GM21423 (cell line): ENCODE measurements around the gene IDH3B.
"Not testable (repeated sequence)": the region's sequence is repeated elsewhere in the genome, so short reads cannot be mapped to it uniquely, and the experiment has no call there.

ENCODE experiments used
- ATAC-seq: cut with Tn5 transposase; IDR thresholded peaks from one replicate; pipeline ENCODE4 v1.9.1; 2021; ENCODE audit warnings: mild to moderate bottlenecking, moderate library complexity; ENCODE audit not compliant: unreplicated experiment

Gene IDH3B

GRCh38 chr20:2695206-2695983, 31.4 kb upstream of the IDH3B start:
- ATAC-seq = no peak

- no peak for ATAC-seq
Measured at GRCh38 chr20:2694519-2694918, 30.5 kb upstream of the IDH3B start.

GRCh38 chr20:2694008-2694471, 30.0 kb upstream of the IDH3B start:
- ATAC-seq = no peak

GRCh38 chr20:2693286-2694007, 29.4 kb upstream of the IDH3B start:
- ATAC-seq = no peak

GRCh38 chr20:2692886-2693285, 28.9 kb upstream of the IDH3B start:
- no peak for ATAC-seq

DNA sequence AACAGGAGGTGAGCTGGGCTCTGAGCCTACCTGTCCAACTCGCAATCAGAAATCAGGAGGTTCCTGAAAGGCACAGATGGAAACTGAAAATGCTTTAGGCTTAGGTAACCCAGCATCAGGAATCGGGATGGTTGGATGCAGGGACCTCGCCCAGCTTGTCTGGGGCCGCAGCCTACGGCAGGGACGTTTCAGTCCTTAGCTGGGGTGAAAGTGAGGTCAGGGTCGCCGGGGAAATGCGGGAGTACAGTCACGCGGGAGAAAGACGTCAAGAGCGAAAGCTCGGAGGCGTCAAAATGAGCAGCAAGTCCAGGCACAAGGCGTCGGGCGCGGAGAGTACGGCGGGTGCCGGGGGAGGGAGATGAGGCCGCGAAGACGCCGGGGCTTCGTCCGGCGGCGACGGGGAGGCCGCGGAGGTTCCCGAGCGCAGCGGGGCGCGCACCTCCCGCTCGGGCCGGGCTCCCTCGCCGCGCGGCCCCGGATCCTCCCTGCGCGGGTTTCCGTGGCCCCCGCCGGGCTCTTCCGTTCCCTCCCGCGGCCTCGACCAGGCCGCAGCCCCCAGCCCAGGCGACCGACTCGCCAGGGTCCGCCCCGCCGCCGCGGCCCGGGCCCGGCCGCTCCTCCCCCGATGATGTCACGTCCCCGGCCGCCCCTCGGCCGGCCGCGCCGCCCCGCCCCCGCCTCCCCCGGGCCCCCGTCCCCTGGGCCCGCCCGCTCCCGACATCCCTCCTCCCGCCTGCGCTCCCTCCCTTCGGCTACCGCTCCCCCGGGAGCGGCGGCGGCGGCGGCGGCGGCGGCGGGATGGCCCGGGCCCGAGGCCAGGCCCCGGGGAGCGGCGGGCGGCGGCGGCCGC, 28.2 kb upstream of the IDH3B start, which contains the start of gene EBF4:
Gene EBF4, plus strand, starts transcription at position 745 of the 850 bp plus-strand sequence. CDS start 866 bp downstream, outside the sequence.
- no peak for ATAC-seq

DNA sequence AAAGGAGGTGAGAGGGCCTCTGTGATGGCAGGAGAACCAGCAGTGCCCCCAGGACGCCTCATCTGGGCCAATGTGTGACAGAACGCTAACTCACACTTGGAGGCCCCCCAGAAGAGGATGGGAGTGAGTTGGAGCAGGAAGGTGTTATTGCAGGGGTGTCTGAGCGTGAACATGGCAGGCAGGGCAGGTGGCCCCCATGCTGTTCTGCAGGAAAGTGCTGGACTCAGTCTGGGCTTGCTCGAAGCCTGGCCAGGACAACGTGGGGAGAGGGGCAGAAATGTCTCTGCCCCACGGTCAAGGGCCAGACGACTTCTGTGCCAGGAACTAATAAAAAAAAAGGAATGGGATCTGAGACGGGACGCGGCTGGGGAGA, 27.6 kb upstream of the IDH3B start:
- no peak for ATAC-seq

DNA sequence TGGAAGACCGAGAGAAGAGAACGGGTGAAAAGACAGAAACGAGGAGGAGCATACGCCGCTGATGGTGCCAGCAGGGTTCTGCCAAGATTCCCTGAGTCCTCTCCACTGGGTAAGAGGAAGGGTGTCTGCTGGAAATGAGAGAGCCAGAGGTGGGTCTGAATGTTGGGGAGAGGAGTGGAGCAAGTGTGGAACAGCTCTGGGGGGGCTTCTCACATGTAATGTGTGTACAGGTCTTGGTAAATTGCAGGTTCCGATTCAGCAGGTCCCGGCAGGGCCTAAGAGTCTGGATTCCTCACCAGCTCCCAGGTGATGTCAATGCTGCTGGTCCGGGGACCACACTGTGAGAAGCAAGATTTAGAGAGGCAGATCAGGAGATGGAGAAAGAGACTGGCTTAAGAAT, 27.1 kb upstream of the IDH3B start:
- ATAC-seq = no peak

DNA sequence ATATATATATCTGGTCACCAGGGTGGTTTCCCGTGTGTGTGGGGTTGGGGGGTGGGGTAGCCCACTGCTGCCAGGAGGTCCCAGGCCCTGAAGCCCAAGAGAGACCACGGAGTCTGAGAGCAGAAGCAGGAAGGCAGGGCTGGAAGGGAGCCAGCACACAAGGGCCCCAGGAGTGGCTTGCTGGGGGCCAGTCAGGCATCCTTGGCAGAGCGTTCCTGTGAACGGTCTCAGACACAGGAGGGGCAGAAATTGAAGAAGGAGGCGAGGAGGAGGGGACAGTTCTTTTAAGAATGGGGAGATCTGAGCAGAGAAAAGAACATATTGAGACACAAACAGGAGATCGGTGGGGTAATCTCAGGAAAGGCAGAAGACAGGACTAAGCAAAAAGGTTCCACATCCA, 26.7 kb upstream of the IDH3B start:
- ATAC-seq = no peak

GRCh38 chr20:2690213-2690612, 26.2 kb upstream of the IDH3B start:
- ATAC-seq = no peak

DNA sequence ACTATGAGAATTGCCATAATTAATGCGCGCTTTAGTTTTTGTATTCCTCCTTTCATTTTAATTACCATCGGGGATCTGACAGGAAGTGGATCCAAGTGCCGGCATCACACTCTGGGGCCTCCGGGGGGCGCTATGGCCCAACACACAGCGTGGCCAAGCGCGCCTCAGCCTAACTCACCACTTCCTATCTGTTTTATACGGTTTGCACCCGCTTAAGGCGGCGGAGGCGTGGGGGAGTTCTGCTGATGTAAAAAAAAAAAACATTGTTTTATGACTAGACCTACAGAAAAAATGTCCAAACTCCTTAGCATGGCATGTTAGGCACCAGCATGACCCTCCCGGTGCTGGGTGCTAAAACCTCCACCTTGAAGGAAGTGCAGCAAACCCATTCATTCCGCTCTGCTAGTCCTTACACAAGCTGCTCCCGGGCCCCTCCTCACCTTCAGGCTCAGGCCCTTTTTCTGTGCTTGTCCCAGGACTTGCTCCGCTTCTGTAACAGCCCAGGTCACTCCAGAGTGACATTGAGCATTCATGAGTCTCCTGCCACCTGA, 24.1 kb upstream of the IDH3B start:
- ATAC-seq = no peak

DNA sequence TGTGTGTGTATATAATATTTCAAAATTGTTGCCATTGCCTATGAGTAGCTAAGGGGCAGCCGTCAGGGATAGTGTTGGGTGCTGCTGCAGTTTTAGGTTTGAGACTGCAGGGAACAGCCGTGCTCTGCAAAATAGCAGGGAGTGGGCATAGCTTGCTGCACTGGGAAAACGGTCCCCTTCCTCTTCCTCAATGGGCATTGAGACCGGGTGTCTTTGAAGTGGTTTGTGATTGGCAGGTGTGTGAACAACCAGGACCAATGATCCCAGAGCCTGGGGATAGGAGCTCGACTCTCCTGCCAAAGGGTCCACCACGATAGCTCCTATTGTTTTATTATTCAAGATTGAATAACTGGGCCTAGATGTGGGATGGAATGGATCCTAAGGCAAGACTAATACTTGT, 23.5 kb upstream of the IDH3B start:
- ATAC-seq = no peak

DNA sequence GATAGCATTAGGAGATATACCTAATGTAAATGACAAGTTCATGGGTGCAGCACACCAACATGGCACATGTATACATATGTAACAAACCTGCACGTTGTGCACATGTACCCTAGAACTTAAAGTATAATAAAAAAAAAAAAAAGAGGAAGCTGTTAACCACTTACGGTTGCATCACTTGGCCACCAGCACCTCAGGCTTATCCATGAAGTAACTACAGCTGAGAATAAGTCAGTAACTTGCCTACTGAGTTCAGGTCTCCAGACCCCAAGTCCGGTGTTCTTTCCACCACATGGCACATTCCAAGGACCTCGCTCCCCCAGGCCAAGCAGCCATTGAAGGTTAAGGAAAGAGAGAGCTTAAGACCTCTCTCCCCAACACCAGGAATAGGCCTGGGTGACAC, 20.8 kb upstream of the IDH3B start:
- ATAC-seq = not testable (repeated sequence)

- ATAC-seq = not testable (repeated sequence)
Measured at GRCh38 chr20:2682040-2682439, 18.0 kb upstream of the IDH3B start.

DNA sequence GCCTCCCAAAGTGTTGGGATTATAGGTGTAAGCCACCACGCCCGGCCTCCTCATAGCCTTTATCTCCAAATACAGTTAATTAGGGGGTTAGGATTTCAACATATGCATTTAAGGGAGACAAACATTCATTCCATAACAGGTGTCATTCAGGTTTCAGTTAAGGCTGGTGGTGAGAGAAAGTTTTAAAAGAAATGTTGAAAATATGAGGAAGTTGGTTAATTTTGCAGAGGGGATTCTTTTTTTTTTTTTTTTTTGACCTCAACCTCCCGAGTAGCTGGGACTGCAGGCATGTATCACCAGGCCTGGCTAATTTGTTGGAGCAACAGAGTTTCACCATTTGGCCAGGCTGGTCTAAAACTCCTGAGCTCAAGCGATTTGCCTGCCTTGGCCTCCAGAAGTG, 16.0 kb upstream of the IDH3B start:
- no peak for ATAC-seq

DNA sequence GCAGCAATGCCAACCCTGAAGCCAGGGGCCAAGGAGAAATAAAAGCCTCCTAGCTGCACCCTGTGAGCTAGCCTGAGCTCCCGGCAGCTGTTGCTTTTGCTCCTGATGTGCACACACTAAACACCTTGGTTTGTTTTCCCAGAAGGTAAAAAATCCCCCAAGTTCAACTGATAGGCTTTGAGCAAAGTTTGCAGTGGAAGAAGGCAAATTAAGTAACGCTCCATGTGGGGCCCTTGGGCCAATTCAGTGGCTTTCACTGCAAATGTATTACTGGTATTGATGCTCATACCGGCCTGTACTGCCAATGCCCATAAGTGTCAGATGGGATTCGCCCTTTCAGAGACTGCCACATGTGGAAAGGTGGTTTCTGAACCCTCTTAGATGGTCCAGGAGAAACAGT, 9.4 kb upstream of the IDH3B start:
- ATAC-seq = no peak

- no peak for ATAC-seq
Measured at GRCh38 chr20:2672446-2672845, 8.4 kb upstream of the IDH3B start.

DNA sequence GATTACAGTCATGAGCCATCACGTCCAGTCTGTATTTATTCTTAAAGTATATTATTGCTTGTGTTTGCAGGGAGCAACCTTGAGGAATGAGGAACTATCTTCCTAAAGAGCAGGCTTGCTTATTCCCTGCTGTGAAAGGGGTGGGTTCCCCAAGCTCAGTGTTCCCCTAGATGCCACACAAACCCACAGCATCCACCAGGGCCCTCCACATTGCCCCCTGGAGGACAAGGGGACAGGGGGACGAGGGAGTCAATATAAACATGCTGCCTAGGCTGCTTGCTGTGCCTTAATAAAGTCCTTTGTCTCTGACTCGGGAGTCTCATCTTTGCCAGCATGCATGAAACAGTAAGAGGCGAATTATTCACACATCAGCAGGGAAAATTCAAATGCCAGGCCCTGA, 8.0 kb upstream of the IDH3B start:
- no peak for ATAC-seq

DNA sequence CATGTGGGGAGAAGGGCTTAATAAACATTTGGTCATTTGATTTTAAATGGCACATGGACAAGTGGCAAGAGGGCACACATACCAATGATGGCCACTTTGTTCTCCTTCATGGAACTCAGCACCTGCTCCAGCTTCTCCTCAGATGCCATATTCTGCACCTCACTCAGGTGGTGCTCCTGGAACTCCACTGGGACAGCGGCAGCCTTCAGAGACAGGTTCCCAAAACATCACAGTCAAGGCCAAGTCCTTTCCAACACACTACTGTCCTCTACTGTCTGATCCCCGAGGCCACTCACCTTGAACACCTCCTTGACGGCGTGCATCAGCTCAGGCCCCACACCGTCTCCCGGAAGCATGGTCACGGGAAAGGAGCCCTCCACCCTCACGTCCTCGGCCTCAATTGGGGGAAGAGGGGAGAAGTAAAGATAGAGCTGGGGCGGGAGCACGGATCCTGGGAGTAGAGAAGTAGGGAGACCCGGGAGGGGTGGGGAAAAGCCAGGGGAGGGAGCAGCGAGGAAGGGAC, 591 bp downstream of the IDH3B start:
- no peak for ATAC-seq

GRCh38 chr20:2659547-2659946, 4.5 kb downstream of the IDH3B start:
- no peak for ATAC-seq
